GM03348 (cell line): Measurements from ENCODE around the gene PLIN3.
"Not testable (repeated sequence)": the region's sequence is repeated elsewhere in the genome, so short reads cannot be mapped to it uniquely, and the experiment has no call there.

Experiments used
- DNase-seq: peaks from one replicate; pipeline ENCODE4 v3.0.0; 2012; ENCODE audit warnings: low spot score

Gene PLIN3

DNA sequence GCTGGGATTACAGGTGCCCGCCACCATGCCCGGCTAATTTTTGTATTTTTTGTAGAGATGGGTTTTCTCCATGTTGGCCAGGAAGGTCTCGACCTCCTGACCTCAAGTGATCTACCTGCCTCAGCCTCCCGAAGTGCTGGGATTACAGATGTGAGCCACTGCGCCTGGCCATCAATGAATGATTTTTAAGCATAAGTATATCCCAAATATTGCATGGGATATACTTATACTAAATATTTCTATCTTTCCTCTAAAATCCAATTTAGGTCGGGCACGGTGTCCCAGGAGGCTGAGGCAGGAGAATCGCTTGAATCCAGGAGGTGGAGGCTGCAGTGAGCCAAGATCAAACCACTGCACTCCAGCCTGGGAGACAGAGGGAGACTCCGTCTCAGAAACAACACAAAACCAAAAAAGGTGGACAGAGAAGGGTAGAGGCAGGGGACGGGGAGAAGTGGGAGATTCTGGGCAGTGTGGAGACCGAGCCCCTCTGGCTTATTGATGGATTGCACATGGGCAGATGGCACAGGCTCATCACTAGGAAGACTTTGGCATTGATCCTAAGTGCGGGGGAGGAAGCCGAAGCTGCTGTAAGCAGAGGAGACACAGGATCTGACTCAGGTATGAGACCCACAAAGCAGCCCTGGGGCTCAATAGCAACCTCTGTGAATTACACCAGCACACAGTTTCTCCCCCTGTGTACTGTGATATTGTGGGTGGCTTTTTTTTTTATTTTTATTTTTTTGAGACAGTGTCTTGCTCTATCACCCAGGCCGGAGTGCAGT lies 21.8 kb upstream of the PLIN3 start:
- DNase-seq, result peak; percentile 55

DNA sequence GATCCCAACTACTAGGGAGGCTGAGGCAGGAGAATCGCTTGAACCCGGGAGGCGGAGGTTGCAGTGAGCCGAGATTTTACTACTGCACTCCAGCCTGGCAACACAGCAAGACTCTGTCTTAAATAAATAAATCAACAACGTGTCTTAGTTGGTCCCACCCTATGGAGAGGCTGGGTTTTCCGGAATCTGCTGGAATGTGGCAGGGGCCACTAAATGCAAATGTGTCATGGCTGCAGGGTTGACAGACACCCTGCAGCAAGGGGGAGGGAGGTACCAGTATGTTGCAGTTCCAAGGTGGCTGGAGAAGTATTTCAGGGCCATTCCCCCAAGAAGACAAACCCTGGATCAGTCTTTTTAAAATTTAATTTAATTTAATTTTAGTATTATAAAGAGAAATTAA lies 20.3 kb upstream of the PLIN3 start:
- DNase-seq, result not testable (repeated sequence)

DNA sequence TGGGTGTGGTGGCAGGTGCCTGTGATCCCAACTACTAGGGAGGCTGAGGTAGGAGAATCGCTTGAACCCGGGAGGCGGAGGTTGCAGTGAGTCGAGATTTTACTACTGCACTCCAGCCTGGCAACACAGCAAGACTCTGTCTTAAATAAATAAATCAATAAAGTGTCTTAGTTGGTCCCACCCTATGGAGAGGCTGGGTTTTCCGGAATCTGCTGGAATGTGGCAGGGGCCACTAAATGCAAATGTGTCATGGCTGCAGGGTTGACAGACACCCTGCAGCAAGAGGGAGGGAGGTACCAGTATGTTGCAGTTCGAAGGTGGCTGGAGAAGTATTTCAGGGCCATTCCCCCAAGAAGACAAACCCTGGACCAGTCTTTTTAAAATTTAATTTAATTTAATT lies 17.5 kb upstream of the PLIN3 start:
- not testable (repeated sequence) for DNase-seq

DNA sequence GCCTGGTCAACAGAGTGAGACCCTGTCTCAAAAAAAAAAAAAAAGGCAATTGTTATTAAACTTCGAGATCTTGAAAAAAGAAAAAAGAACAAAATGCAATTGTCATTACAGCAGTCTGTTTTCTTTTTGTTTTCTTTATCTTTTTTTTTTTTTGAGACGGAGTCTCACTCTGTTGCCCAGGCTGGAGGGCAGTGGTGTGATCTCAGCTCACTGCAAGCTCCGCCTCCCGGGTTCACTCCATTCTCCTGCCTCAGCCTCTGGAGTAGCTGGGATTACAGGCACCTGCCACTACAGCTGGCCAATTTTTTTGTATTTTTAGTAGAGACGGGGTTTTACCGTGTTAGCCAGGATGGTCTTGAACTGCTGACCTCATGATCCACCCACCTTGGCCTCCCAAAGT lies 15.4 kb upstream of the PLIN3 start:
- not testable (repeated sequence) for DNase-seq

DNA sequence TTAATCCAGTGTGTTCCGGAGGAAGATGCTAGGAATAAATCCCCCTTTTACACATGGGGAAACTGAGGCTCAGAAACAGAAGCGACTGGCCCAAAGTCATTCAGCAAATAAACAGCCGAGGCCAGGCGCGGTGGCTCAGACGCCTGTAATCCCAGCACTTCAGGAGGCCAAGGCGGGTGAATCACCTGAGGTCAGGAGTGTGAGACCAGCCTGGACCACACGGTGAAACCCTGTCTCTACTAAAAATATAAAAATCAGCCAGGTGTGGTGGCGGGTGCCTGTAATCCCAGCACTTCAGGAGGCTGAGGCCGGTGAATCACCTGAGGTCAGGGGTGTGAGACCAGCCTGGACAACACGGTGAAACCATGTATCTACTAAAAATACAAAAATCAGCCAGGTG lies 11.6 kb upstream of the PLIN3 start:
- DNase-seq, result no peak

DNA sequence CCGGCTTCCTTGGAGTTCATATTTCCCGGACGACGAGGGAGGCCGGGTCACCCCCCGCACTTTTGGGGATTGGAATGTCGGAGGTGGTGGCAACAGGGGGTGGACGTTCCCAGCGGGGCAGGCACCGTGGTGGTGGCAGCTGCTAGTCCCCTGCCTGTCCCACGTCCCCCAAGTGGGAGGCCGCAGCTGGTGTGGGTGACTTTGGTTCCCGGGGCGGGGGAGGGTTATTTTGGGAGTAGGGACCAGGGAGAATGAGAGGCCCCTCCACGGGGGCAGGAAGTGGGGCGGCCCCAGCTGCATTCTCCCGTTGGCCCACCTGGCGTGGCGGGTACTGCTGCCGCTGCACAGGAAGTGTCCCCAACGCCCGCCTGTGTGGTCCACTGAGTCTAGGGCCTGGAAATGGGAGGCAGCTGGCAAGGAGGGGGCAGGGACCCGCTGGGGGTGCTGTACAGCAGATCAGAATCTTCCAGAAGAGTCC lies 11.1 kb upstream of the PLIN3 start:
- DNase-seq, result no peak

DNA sequence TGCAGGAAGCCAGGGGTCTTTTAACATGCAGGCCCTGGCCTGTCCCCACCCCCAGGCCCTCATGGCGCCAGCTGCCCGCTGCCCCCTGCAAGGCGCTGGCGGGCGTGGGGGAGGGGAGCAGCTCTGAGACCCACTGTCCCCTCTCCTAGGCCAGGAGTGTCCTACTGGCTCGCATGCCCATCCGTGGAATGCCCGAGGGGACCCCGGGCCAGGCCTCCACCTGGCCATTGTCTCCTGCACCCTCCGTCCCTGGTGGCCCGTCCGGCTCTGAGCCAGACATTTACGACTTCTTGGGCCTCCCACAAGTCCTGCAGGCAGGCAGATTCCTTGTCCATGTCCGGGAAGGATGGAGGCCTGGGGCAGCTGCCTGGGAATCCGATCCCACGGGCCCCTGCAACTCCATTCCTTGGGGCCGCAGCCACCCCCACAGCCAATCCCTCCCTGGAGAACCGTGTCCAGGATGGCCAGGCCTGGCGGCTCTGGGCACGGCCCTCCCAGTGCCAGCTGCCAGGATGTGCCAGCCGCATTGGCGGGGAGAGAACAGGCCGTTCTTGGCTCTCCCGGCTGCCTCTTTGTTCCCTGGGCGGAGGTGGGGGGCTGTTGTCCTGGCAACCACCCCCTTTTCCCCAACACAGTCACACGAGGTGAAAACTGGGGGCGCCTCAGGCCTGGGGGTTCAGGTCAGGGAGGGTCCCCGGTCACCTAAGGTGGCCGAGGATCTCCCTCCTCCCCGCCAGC lies 10.5 kb upstream of the PLIN3 start:
- DNase-seq, result no peak

DNA sequence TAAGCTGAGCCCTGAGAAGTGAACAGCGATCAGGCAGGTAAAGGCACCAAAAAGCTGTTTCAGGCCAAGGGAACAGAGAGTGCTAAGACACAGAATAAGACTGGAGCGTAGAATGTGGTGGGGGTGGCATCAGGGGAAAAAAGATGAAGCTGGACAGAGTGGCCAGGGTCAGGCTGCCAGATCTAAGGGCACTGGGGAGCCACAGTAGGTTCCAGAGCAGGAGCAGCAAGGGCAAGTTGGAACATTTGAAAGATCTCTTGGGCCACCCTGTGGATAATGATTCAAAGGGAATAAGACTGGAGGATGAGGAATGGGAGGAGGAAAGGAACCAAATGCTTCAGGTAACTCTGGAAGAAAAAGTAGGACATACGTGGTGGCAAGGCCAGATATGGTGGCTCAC lies 6.5 kb upstream of the PLIN3 start:
- no peak for DNase-seq

DNA sequence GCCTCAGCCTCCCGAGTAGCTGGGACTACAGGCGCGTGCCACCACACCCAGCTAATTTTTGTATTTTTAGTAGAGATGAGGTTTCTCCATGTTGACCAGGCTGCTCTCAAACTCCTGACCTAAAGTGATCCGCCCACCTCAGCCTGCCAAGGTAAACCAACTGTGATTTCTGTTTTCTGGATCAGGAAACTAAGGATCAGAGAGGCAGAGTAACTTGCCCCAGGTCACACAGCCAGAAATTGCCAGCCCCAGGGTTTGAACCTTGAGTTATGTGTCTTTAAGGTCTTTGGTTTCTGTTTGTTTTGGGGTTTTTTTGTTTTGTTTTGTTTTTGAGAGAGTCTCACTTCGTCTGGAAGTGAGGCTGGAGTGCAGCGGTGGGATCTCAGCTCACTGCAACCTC lies 4.2 kb upstream of the PLIN3 start:
- no peak for DNase-seq

DNA sequence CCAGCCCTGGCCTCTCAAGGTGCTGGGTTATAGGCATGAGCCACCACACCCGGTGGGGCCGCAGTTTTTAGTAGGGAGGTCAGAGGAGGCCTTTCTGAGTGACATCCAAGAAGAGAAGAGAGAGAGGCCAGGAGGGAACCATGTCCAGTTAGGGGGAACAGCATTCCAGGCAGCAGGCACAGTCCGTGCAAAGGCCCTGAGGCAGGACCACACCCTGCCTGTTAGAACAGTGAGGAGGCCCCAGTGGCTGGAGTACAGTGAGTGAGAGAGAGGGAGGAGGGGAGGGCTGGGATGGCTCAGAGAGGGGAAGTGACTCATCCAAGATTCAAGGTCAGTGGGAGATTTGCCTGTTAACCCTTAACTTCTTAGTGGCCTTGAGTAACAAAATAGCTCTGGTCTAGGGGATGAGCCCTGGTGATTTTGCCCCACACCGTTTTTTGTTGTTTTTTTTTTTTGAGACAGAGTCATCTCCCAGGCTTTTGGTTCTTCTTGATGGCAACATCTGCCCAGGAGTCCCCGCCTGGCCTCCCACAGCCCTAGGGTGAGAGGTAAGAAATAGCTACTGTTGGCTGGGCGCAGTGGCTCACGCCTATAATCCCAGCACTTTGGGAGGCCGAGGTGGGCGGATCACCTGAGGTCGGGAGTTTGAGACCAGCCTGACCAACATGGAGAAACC lies 2.7 kb upstream of the PLIN3 start:
- peak; percentile 85 for DNase-seq

DNA sequence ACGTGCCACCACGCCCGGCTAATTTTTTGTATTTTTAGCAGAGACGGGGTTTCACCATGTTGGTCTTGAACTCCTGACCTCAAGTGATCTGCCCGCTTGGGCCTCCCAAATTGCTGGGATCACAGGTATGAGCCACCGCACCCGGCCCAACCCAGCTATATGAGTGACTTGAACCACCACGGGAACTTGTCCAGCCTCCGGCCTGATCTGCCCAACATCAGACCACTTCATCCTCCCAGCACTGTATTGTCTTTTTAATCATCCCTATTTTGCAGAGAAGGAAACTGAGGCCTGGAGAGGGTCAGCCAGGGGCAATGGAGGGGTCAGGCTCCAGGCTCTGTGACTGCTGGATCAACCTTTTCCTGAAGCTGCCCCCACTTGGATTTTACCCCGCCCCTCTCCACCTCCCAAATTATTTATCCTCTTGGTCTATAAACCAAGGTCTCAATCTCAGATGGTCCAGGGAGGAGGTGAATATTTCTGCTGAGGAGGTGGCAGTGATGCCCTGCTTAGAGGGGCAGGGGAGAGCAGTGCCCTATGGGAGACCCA lies 893 bp upstream of the PLIN3 start:
- no peak for DNase-seq

DNA sequence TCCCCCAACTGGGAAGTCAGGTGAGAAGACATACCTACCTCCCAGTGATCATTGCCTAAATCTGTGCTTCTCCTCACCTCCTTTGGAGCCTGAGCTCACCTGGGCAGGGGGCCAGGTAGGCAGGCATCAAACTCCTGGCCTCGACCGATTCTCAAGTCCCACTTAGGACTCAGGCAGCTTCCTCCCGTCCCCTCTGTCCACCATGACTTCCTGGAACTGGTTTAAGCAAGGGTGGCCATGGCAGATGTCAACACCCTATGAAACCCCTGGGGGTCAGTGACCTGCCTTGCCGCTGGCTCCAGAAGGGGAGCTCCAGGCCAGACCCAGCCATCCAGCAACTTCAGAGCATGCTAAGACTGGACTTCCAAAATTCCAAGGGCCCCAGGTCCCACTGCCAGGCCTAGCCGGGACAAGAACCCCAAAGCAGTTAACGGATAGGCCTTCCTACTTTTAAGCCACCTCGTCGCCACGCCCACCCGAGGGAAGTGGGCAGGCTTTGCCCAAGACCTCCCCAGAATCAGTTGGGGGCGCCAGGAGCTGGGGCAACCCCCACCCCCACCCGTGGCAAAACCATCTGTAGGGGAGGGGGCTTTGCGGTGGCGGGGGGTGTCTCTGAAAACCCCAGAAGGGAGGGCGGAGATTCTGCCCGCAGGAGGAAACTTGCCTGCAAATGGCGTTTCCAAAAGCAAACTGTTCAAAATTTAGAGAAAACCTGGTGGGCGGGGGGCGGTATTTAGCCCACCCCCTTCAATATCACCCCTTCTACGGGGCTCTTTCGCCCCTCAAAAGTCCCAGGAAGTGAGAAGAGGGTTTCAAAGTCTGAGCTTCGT lies 657 bp downstream of the PLIN3 start:
- DNase-seq, result peak; percentile 76

DNA sequence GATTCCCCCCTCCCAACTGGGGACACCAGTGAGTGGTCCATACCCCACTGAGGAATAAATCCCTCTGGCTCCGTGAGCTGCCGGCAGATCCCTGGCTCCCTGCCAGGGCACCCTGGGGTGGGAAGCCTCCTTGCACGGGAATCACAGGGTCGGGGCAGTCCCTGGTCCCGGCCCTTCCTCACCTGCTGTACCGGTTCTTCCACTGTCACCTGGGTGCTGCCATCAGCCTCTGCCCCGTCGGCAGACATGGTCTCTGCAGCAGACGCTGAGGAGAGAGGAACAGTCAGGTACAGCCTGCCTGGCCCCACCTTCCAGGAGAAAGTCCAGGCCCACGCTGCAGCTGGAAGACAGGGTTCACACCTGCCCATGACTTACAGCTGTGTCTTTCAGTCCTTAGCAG lies 6.3 kb downstream of the PLIN3 start:
- DNase-seq, result no peak

DNA sequence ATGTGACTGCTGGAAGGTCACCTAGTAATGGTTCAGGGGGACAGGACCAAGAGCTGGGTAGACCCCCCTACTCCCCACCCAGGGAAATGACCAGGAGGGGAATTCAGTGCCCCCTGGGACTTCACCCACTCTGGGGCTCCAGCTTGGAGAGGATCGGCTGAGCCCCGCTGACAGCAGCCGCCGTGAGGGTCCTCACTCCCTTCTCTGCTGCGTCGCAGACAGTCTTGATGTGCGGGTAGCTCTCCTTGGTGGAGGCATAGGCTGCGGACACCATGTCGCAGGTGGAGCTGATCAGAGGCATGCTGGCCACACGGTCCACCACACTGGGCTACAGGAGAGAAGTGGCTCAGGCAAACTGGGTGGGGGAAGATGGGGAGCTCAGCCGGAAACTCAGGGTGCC lies 7.8 kb downstream of the PLIN3 start:
- no peak for DNase-seq

DNA sequence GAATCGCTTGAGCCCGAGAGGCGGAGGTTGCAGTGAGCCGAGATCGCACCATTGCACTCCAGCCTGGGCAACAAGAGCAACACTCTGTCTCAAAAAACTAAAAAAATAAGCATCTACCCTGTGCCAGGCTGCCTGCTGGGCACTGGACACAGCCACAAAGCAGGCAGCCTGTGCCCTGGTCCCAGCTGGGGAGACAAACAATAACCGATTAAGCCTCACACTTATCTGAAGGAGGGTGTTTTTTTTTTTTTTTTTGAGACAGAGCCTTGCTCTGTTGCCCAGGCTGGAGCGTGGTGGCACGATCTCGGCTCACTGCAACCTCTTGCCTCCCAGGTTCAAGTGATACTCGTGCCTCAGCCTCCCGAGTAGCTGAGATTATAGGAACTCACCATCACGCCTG lies 11.0 kb downstream of the PLIN3 start:
- DNase-seq, result not testable (repeated sequence)

DNA sequence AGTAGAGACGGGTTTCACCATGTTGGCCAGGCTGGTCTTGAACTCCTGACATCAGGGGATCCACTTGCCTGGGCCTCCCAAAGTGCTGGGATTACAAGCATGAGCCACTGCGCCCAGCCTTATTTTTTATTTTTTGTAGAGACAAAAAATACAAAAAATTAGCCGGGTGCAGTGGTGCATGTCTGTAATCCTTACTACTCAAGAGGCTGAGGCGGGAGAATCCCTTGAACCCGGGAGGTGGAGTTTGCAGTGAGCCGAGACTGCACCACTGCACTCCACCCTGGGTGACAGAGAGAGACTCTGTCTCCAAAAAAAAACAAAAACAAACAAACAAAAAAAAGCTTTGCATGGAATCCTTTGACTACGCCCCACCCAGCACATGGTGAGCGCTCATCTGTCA lies 14.0 kb downstream of the PLIN3 start:
- DNase-seq, result not testable (repeated sequence)

DNA sequence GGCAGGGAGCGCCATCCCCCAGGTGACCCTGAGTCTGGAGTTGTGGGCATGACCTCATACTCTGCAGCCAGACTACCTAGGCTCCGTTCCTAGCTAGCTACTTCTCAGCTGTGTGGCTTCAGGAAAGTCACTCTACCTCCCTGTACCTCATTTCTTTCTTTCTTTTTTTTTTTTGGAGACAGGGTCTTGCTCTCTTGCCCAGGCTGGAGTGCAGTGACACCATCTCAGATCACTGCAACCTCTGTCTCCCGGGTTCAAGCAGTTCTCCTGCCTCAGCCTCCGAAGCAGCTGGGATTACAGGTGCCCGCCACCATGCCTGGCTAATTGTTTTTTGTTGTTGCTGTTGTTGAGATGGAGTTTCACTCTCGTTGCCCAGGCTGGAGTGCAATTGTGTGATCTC lies 15.0 kb downstream of the PLIN3 start:
- DNase-seq, result no peak

DNA sequence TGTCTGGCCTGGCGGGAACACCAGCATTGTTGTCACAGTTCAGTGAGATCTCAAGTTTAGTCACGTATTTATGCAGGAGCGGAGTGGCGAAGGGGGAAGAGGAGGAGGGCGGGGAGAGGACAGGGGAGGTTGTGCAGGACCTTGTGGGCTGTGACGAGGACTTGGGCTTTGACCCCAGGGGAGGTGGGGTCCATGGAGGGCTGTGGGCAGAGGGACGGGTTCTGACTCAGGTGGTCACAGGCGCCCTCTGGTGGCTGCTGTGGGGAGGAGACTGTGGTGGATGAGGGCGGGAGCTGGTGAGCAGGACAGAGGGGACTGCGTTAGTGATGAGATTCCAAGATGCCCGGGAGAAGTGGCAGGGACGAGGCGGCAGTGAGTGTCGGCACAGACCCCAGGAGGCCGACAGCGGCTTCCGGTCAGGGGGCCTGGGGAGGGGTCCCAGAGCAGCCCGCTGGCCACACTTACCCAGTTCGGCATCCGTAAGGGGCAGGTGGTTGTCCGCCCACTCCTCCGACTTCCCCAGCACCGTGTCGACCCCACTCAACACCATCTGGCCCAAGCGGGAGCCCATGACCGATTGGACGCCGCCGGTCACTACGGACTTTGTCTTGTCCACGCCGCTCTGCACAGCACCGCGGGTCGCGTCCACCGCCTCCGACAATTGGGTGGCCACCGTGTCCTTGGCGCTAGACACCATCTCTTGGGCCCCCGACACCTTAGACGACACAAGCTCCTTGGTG lies 15.7 kb downstream of the PLIN3 start:
- DNase-seq, result peak; percentile 79

DNA sequence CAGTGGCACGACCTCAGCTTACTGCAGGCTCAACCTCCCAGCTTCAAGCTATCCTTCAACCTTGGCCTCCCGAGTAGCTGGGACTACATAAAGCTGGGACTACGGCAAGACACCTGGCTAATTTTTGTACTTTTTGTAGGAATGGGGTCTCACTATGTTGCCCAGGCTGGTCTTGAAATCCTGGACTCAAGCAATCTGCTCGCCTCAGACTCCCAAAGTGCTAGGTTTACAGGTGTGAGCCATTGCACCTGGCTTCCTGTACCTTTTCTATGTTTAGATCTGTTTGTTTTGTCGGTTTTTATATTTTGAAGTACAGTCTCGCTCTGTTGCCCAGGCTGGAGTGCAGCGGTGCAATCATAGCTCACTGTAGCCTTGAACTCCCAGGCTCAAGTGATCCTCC lies 18.4 kb downstream of the PLIN3 start:
- DNase-seq, result no peak

DNA sequence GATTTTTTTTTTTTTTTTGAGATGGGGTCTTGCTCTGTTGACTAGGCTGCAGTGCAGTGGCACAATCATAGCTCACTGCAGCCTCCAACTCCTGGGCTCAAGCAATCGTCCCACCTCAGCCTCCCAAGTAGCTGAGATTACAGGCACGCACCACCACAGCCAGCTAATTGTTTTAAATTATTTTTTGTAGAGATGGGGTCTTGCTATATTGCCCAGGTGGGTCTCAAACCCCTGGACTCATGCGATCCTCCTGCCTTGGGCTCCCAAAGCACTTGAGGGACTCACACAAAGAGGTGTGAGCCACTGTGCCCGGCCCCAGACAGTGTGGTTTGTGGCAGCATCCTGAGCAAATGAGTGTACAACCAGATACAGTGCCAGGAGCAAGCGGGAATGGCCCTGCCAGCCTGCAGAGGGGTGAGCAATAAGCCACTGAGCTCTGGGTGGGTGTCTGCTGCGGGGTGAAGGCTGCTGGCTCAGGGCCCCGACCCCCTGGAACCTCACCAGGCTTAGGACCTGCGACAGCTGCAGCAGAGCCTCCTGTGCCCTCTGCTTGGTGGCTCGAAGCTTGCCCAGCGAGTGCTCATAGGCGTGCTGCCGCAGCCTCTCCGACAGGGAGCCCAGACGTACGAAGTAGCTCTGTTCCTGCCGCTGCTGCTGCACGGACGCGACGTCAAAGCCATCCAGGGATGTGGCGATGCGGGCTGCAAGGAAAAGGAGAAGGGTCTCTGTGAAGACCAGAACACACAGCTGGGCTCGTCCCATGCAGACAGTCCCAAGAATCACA lies 20.1 kb downstream of the PLIN3 start:
- no peak for DNase-seq
